PC-3 (cell line): ENCODE measurements around the gene CHODL. TPM values are rescaled to one million over a fixed set of nuclear protein-coding genes. Genes with fewer than 3 reads are reported as not detected.

Source experiments
- ATAC-seq: fragments of 200-7000 bp; cut with Tn5 transposase; 2 replicates; pipeline ENCODE4 v1.9.1; 2020; ENCODE audit warnings: mild to moderate bottlenecking, moderate library complexity
- BruUV-seq: library from RNA; stranded (reverse); fragments of 400-500 nt; replicated peaks from 2 replicates; lab custom pipeline; 2021; lab: Mats Ljungman, UMichigan
- CTCF ChIA-PET: fragments of 300-600 bp; sonication (Branson Sonifier 250); formaldehyde crosslinking; loops from one replicate; lab custom pipeline; 2022; ENCODE audit warnings: antibody characterized with exemption; lab: Charles Lee
- POLR2A ChIA-PET: fragments of 300-600 bp; sonication (Branson Sonifier 250); formaldehyde crosslinking; loops from one replicate; lab custom pipeline; 2022; ENCODE audit warnings: antibody characterized with exemption; ENCODE audit not compliant: unreplicated experiment; lab: Charles Lee
- DNase-seq: peaks from one replicate; pipeline ENCODE4 v3.0.0-alpha.2; 2015
- H2AFZ ChIP-seq: fragments of 300-600 bp; sonication (generic); 2 replicates; pipeline ENCODE4 v1.6.0; 2016; ENCODE audit warnings: antibody characterized with exemption, low read length
- H3F3A ChIP-seq: fragments of 300-600 bp; sonication (generic); one replicate; pipeline ENCODE4 v1.6.0; 2017; ENCODE audit warnings: antibody characterized with exemption, low read length, control low read depth, mild to moderate bottlenecking; ENCODE audit not compliant: unreplicated experiment
- H3K27ac ChIP-seq: fragments of 300-600 bp; sonication (generic); 2 replicates; pipeline ENCODE4 v1.5.1; 2016; ENCODE audit warnings: mild to moderate bottlenecking, low read length
- H3K27me3 ChIP-seq: fragments of 300-600 bp; sonication (generic); 2 replicates; pipeline ENCODE4 v1.6.1; 2016; ENCODE audit warnings: low read length, mixed read lengths
- H3K36me3 ChIP-seq: fragments of 300-600 bp; sonication (generic); 2 replicates; pipeline ENCODE4 v1.6.1; 2016; ENCODE audit warnings: low read depth, mixed run types, low read length, mixed read lengths
- H3K4me1 ChIP-seq: fragments of 300-600 bp; sonication (generic); 2 replicates; pipeline ENCODE4 v1.5.1; 2016; ENCODE audit warnings: low read length; ENCODE audit not compliant: insufficient read depth
- H3K4me2 ChIP-seq: fragments of 300-600 bp; sonication (generic); 2 replicates; pipeline ENCODE4 v1.6.0; 2016; ENCODE audit warnings: low read length
- H3K4me3 ChIP-seq: fragments of 300-600 bp; sonication (generic); 2 replicates; pipeline ENCODE4 v1.5.1; 2016; ENCODE audit warnings: mild to moderate bottlenecking, low read length, mixed read lengths
- H3K79me2 ChIP-seq: fragments of 300-600 bp; sonication (generic); 2 replicates; pipeline ENCODE4 v1.6.1; 2017; ENCODE audit warnings: low read length, mixed read lengths
- H3K9ac ChIP-seq: fragments of 300-600 bp; sonication (generic); 2 replicates; pipeline ENCODE4 v1.6.0; 2016; ENCODE audit warnings: mild to moderate bottlenecking, low read length
- H3K9me2 ChIP-seq: fragments of 300-600 bp; sonication (generic); replicated peaks from 2 replicates; pipeline ENCODE4 v1.6.1; 2016; ENCODE audit warnings: mixed run types, low read length, mixed read lengths
- H3K9me3 ChIP-seq: fragments of 300-600 bp; sonication (generic); 2 replicates; pipeline ENCODE4 v1.6.1; 2016; ENCODE audit warnings: low read length, mixed read lengths
- H4K20me1 ChIP-seq: fragments of 300-600 bp; sonication (generic); 2 replicates; pipeline ENCODE4 v1.6.1; 2016; ENCODE audit warnings: low read length, mixed read lengths
- CTCF ChIP-seq: fragments of 300-600 bp; sonication (generic); conservative IDR thresholded peaks from 2 replicates; pipeline ENCODE4 v1.5.1; 2017; ENCODE audit warnings: antibody characterized with exemption, low read depth, mild to moderate bottlenecking, low read length
- EZH2 ChIP-seq: fragments of 300-600 bp; sonication (generic); IDR thresholded peaks from one replicate; pipeline ENCODE4 v1.6.1; 2017; ENCODE audit warnings: antibody characterized with exemption, mild to moderate bottlenecking, low read length; ENCODE audit not compliant: unreplicated experiment
- EZH2phosphoT487 ChIP-seq: fragments of 300-600 bp; sonication (generic); IDR thresholded peaks from 2 replicates; pipeline ENCODE4 v1.6.1; 2018; ENCODE audit warnings: mild to moderate bottlenecking, antibody characterized with exemption, low read length, borderline replicate concordance
- intact Hi-C: fragments of 100-400 bp; cut with micrococcal nuclease; formaldehyde crosslinking; loops from 2 replicates; pipeline ENCODE4 v1.9.0; 2023
- total RNA-seq: library from RNA; depleted of rRNA; stranded (reverse); fragments of >200 nt; gene quantifications from 2 replicates; pipeline ENCODE4 v1.2.3, GENCODE V29; 2014; rRNA removed

Gene CHODL
- total RNA-seq, 1 experiment from 2014 or later, result not detected

- Histone ChIP-seq H3K9me3 (no peaks in the 10 kb centered on the region), H3K9me2 (no peaks in the 10 kb centered on the region), H3F3A (no peaks in the 10 kb centered on the region), H3K4me3 (no peak overlapping the region), H3K27me3 (peaks cover 64% of the 10 kb centered on the region), H2AFZ (no peak overlapping the region), H3K4me1 (no peaks in the 10 kb centered on the region), H3K79me2 (no peaks in the 10 kb centered on the region), H3K9ac (no peak overlapping the region), H3K27ac (no peak overlapping the region), H3K4me2 (no peak overlapping the region), H3K36me3 (no peaks in the 10 kb centered on the region), H4K20me1 (no peaks in the 10 kb centered on the region)
- CTCF ChIA-PET, result no interaction called here
- no peak for TF ChIP-seq EZH2phosphoT487
- TF ChIP-seq EZH2, result no peak
- no peak for TF ChIP-seq CTCF
- no TSS peak for BruUV-seq
- ATAC-seq (no peak), DNase-seq (no peak)
- intact Hi-C loops, result no loop called here
- POLR2A ChIA-PET, result interaction anchor here (0.5 kb wide), 1 partner anchor 462 kb away, joined by 3 read pairs; no protein-coding TSS in a partner anchor
Observed at GRCh38 chr21:18298228-18298627, 53.6 kb downstream of the CHODL start.

Other genes starting within 250 kb of the CHODL start
- gene TMPRSS15, start 159.0 kb downstream of the CHODL start, total RNA-seq, result 0.12 TPM in 1 of 2 replicates, not detected in the other